HG03095 (cell line): ENCODE results near the gene RAPGEF5.

Source experiments
- ATAC-seq: cut with Tn5 transposase; IDR thresholded peaks from one replicate; pipeline ENCODE4 v1.9.1; 2021; ENCODE audit warnings: moderate library complexity; ENCODE audit not compliant: unreplicated experiment

The RAPGEF5 gene

GRCh38 chr7:22129166-22129565 is 227.8 kb downstream of the RAPGEF5 start:
- ATAC-seq = no peak

- no peak for ATAC-seq
Measured at GRCh38 chr7:22128528-22128920, 228.4 kb downstream of the RAPGEF5 start.

- ATAC-seq = no peak
Measured at GRCh38 chr7:22127835-22128527, 229.0 kb downstream of the RAPGEF5 start.

GRCh38 chr7:22125436-22125835 is 231.5 kb downstream of the RAPGEF5 start:
- ATAC-seq = no peak

- ATAC-seq = no peak
Measured at GRCh38 chr7:22124941-22125340, 232.0 kb downstream of the RAPGEF5 start.

- ATAC-seq = no peak
Measured at GRCh38 chr7:22123139-22123538, 233.8 kb downstream of the RAPGEF5 start.

GRCh38 chr7:22121702-22122474 is 235.1 kb downstream of the RAPGEF5 start:
- no peak for ATAC-seq

GRCh38 chr7:22120391-22121053 is 236.4 kb downstream of the RAPGEF5 start:
- ATAC-seq = no peak

- no peak for ATAC-seq
Measured at GRCh38 chr7:22117222-22117621, 239.7 kb downstream of the RAPGEF5 start.

GRCh38 chr7:22116451-22117030 is 240.4 kb downstream of the RAPGEF5 start:
- ATAC-seq = no peak

- ATAC-seq = no peak
Measured at GRCh38 chr7:22115689-22116088, 241.3 kb downstream of the RAPGEF5 start.

- ATAC-seq = no peak
Measured at GRCh38 chr7:22114440-22114981, 242.4 kb downstream of the RAPGEF5 start.

- ATAC-seq = no peak
Measured at GRCh38 chr7:22113041-22113440, 243.9 kb downstream of the RAPGEF5 start.

GRCh38 chr7:22111661-22112060 is 245.3 kb downstream of the RAPGEF5 start:
- no peak for ATAC-seq

- ATAC-seq = no peak
Measured at GRCh38 chr7:22110881-22111280, 246.1 kb downstream of the RAPGEF5 start.

GRCh38 chr7:22110227-22110839 is 246.6 kb downstream of the RAPGEF5 start:
- no peak for ATAC-seq

GRCh38 chr7:22109761-22110160 is 247.2 kb downstream of the RAPGEF5 start:
- ATAC-seq = no peak

- ATAC-seq = no peak
Measured at GRCh38 chr7:22108151-22108845, 248.7 kb downstream of the RAPGEF5 start.

GRCh38 chr7:22105550-22105949 is 251.4 kb downstream of the RAPGEF5 start:
- ATAC-seq = no peak
